ENCODE results near the gene NAGA.
"Not testable (repeated sequence)": the region's sequence is repeated elsewhere in the genome, so short reads cannot be mapped to it uniquely, and the experiment has no call there.

NAGA gene

DNA sequence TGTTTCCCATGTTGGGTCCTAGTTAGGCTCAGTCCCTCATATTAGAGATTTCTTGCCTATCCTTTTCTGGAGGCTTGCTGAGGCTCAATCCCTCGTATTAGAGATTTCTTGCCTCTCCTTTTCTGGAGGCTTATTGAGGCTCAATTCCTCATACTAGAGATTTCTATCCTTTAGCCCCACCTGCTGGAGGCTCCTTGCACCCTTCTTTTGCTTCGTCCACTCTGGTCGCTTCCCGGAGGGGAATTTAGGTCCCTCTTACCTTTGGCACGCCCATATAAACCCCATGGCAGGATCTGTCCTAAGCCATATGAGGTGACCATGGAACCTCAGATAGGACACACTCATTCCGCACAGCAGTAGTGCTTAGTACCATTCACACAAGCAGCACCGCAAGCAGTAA, 44.1 kb upstream of the NAGA start:
- TF ChIP-seq GLIS3 (CRISPR knock-in tag; IDR thresholded peaks at IDR 0.05) (no peak), CSDC2 (CRISPR knock-in tag; IDR thresholded peaks at IDR 0.05) (no peak), ZC3H10 (CRISPR knock-in tag; IDR thresholded peaks at IDR 0.05) (no peak), ZFP30 (CRISPR knock-in tag; IDR thresholded peaks at IDR 0.05) (no peak), PPARA (CRISPR knock-in tag; IDR thresholded peaks at IDR 0.05; ENCODE audit: borderline replicate concordance) (no peak), ZNF565 (CRISPR knock-in tag; conservative IDR thresholded peaks at IDR 0.05; ENCODE audit: low read depth) (no peak), ARNTL (CRISPR knock-in tag; IDR thresholded peaks at IDR 0.05; ENCODE audit: borderline replicate concordance, low read depth) (no peak), TCF4 (CRISPR knock-in tag; IDR thresholded peaks at IDR 0.05; ENCODE audit: borderline replicate concordance) (no peak), TOX (CRISPR knock-in tag; IDR thresholded peaks at IDR 0.05; ENCODE audit: borderline replicate concordance) (no peak), ZNF70 (CRISPR knock-in tag; IDR thresholded peaks at IDR 0.05) (no peak), BACH2 (CRISPR knock-in tag; IDR thresholded peaks at IDR 0.05; ENCODE audit: borderline replicate concordance) (no peak), ISL1 (CRISPR knock-in tag; IDR thresholded peaks at IDR 0.05) (no peak), ZFP3 (CRISPR knock-in tag; IDR thresholded peaks at IDR 0.05) (no peak), ESRRG (CRISPR knock-in tag; IDR thresholded peaks at IDR 0.05) (no peak), ZNF8 (CRISPR knock-in tag; IDR thresholded peaks at IDR 0.05) (no peak)
- TF ChIP-seq, protein P1, sequence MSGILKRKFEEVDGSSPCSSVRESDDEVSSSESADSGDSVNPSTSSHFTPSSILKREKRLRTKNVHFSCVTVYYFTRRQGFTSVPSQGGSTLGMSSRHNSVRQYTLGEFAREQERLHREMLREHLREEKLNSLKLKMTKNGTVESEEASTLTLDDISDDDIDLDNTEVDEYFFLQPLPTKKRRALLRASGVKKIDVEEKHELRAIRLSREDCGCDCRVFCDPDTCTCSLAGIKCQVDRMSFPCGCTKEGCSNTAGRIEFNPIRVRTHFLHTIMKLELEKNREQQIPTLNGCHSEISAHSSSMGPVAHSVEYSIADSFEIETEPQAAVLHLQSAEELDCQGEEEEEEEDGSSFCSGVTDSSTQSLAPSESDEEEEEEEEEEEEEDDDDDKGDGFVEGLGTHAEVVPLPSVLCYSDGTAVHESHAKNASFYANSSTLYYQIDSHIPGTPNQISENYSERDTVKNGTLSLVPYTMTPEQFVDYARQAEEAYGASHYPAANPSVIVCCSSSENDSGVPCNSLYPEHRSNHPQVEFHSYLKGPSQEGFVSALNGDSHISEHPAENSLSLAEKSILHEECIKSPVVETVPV (CRISPR knock-in tag; IDR thresholded peaks at IDR 0.05): no peak
- TF ChIP-seq, protein P2, sequence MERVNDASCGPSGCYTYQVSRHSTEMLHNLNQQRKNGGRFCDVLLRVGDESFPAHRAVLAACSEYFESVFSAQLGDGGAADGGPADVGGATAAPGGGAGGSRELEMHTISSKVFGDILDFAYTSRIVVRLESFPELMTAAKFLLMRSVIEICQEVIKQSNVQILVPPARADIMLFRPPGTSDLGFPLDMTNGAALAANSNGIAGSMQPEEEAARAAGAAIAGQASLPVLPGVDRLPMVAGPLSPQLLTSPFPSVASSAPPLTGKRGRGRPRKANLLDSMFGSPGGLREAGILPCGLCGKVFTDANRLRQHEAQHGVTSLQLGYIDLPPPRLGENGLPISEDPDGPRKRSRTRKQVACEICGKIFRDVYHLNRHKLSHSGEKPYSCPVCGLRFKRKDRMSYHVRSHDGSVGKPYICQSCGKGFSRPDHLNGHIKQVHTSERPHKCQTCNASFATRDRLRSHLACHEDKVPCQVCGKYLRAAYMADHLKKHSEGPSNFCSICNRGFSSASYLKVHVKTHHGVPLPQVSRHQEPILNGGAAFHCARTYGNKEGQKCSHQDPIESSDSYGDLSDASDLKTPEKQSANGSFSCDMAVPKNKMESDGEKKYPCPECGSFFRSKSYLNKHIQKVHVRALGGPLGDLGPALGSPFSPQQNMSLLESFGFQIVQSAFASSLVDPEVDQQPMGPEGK (CRISPR knock-in tag; IDR thresholded peaks at IDR 0.05; ENCODE audit: borderline replicate concordance): no peak
- TF ChIP-seq, protein P3, sequence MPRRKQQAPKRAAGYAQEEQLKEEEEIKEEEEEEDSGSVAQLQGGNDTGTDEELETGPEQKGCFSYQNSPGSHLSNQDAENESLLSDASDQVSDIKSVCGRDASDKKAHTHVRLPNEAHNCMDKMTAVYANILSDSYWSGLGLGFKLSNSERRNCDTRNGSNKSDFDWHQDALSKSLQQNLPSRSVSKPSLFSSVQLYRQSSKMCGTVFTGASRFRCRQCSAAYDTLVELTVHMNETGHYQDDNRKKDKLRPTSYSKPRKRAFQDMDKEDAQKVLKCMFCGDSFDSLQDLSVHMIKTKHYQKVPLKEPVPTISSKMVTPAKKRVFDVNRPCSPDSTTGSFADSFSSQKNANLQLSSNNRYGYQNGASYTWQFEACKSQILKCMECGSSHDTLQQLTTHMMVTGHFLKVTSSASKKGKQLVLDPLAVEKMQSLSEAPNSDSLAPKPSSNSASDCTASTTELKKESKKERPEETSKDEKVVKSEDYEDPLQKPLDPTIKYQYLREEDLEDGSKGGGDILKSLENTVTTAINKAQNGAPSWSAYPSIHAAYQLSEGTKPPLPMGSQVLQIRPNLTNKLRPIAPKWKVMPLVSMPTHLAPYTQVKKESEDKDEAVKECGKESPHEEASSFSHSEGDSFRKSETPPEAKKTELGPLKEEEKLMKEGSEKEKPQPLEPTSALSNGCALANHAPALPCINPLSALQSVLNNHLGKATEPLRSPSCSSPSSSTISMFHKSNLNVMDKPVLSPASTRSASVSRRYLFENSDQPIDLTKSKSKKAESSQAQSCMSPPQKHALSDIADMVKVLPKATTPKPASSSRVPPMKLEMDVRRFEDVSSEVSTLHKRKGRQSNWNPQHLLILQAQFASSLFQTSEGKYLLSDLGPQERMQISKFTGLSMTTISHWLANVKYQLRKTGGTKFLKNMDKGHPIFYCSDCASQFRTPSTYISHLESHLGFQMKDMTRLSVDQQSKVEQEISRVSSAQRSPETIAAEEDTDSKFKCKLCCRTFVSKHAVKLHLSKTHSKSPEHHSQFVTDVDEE (CRISPR knock-in tag; IDR thresholded peaks at IDR 0.05): no peak
- no peak for ATAC-seq

DNA sequence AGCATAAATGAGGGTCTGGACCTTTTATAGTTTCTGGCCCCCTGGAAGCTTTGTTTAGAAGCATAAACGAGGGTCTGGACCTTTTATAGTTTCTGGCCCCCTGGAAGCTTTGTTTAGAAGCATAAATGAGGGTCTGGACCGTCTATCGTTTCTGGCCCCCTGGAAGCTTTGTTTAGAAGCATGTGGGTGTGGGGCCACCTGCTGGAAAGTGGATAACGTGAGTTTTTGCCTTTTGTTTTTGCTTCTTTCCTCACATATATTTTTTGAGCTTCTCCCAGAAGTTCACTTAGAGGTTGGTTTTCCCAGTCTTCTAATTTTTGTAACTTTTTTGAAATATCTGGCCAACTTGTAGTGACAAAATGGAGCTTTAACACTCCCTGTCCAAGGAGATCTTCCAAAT, 42.2 kb upstream of the NAGA start:
- not testable (repeated sequence) for ATAC-seq

DNA sequence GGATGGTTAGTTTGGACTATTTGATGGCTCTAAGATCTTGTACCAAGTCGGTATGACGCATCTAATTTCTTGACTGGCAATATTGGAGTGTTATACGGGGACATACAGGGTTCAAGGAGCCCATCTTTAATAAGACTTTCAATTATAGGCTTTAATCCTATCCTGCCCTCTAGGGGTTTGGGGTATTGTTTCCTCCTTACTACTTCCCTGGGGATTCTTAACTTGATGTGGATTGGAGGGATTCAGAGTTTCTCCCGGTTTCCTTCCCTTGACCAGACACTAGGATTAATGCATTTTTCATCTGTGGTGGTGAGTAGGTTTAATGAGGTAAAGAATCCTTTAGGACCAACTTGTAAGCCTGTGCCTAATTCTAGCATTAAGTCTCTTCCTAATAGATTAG, 41.2 kb upstream of the NAGA start:
- ATAC-seq: no peak
- TF ChIP-seq, protein P3 (CRISPR knock-in tag; IDR thresholded peaks at IDR 0.05): no peak
- TF ChIP-seq ZNF565 (CRISPR knock-in tag; conservative IDR thresholded peaks at IDR 0.05; ENCODE audit: low read depth) (no peak), ZNF70 (CRISPR knock-in tag; IDR thresholded peaks at IDR 0.05) (no peak), SNAI2 (CRISPR knock-in tag; IDR thresholded peaks at IDR 0.05) (no peak), RARB (CRISPR knock-in tag; IDR thresholded peaks at IDR 0.05) (no peak)
- TF ChIP-seq, protein P4, sequence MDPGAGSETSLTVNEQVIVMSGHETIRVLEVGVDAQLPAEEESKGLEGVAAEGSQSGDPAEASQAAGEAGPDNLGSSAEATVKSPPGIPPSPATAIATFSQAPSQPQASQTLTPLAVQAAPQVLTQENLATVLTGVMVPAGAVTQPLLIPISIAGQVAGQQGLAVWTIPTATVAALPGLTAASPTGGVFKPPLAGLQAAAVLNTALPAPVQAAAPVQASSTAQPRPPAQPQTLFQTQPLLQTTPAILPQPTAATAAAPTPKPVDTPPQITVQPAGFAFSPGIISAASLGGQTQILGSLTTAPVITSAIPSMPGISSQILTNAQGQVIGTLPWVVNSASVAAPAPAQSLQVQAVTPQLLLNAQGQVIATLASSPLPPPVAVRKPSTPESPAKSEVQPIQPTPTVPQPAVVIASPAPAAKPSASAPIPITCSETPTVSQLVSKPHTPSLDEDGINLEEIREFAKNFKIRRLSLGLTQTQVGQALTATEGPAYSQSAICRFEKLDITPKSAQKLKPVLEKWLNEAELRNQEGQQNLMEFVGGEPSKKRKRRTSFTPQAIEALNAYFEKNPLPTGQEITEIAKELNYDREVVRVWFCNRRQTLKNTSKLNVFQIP (CRISPR knock-in tag; IDR thresholded peaks at IDR 0.05; ENCODE audit: borderline replicate concordance, low read depth): no peak

Measured in SK-N-SH treated with all-trans-retinoic acid at 6 μM for 48 hours (cell line).